HEK293 (cell line): ENCODE measurements around the gene TUBB3.

Experiments
- CTCF ChIA-PET: fragments of 350-600 bp; formaldehyde crosslinking; extraction: SDS; loops from one replicate; lab custom pipeline; 2021; ENCODE audit warnings: antibody characterized with exemption; lab: Yijun Ruan, JAX
- POLR2A ChIA-PET: fragments of 300-600 bp; formaldehyde crosslinking; extraction: SDS; loops from one replicate; lab custom pipeline; 2020; ENCODE audit warnings: antibody characterized with exemption, inconsistent platforms; lab: Yijun Ruan, JAX
- H3K27ac ChIP-seq: fragments of 200-500 bp; sonication (Bioruptor generic); 2 replicates; pipeline ENCODE4 v1.5.1; 2014; ENCODE audit warnings: low read depth, low read length, control low read depth, inconsistent platforms; ENCODE audit errors: extremely low read depth
- H3K36me3 ChIP-seq, 2 experiments: fragments of 200-500 bp in 1 of 2; sonication (Bioruptor generic) in 1 of 2; 1 replicate in 1 of 2; 2 replicates in 1 of 2; pipeline ENCODE4 v1.5.1; 2014 to 2017; ENCODE audit warnings: inconsistent platforms in 2 of 2, low read length in 2 of 2; ENCODE audit not compliant: control insufficient read depth in 2 of 2, insufficient read depth in 1 of 2
- H3K4me1 ChIP-seq: fragments of 200-500 bp; sonication (Bioruptor generic); 2 replicates; pipeline ENCODE4 v1.5.1; 2014; ENCODE audit warnings: mild to moderate bottlenecking, low read length, inconsistent platforms; ENCODE audit not compliant: control insufficient read depth, insufficient read depth
- H3K4me3 ChIP-seq: 2 replicates; pipeline ENCODE4 v1.5.1; 2011; ENCODE audit warnings: low read depth, mild to moderate bottlenecking, control low read depth, low read length, moderate library complexity
- H3K9me3 ChIP-seq: fragments of 200-500 bp; sonication (Bioruptor generic); 2 replicates; pipeline ENCODE4 v1.5.1; 2014; ENCODE audit warnings: low read depth, low read length, inconsistent platforms; ENCODE audit not compliant: control insufficient read depth, insufficient read depth
- MYNN ChIP-seq: fragments of 450-650 bp; formaldehyde crosslinking; IDR thresholded peaks from 2 replicates; pipeline ENCODE4 v1.5.1; 2016; ENCODE audit warnings: missing biosample characterization, missing genetic modification characterization, borderline replicate concordance
- OSR2 ChIP-seq: fragments of 450-650 bp; formaldehyde crosslinking; IDR thresholded peaks from 2 replicates; pipeline ENCODE4 v1.5.1; 2016; ENCODE audit warnings: missing biosample characterization, missing genetic modification characterization
- SP3 ChIP-seq: fragments of 450-650 bp; formaldehyde crosslinking; IDR thresholded peaks from 2 replicates; pipeline ENCODE4 v1.5.1; 2016; ENCODE audit warnings: missing biosample characterization, missing genetic modification characterization
- ZNF121 ChIP-seq: fragments of 450-650 bp; formaldehyde crosslinking; IDR thresholded peaks from 2 replicates; pipeline ENCODE4 v1.5.1; 2016; ENCODE audit warnings: missing biosample characterization, missing genetic modification characterization
- ZNF2 ChIP-seq: fragments of 450-650 bp; formaldehyde crosslinking; IDR thresholded peaks from 2 replicates; pipeline ENCODE4 v1.5.1; 2016; ENCODE audit warnings: missing biosample characterization, missing genetic modification characterization
- ZNF23 ChIP-seq: fragments of 450-650 bp; formaldehyde crosslinking; IDR thresholded peaks from 2 replicates; pipeline ENCODE4 v1.5.1; 2016; ENCODE audit warnings: missing biosample characterization, missing genetic modification characterization, borderline replicate concordance
- ZNF292 ChIP-seq: fragments of 450-650 bp; formaldehyde crosslinking; IDR thresholded peaks from 2 replicates; pipeline ENCODE4 v1.5.1; 2016; ENCODE audit warnings: low read depth, missing biosample characterization, missing genetic modification characterization, borderline replicate concordance
- ZNF548 ChIP-seq: fragments of 450-650 bp; formaldehyde crosslinking; IDR thresholded peaks from 2 replicates; pipeline ENCODE4 v1.5.1; 2016; ENCODE audit warnings: missing biosample characterization, missing genetic modification characterization
- ZNF549 ChIP-seq: fragments of 450-650 bp; IDR thresholded peaks from 2 replicates; pipeline ENCODE4 v1.5.1; 2018; ENCODE audit warnings: missing biosample characterization, missing genetic modification characterization, mild to moderate bottlenecking, inconsistent platforms, moderate library complexity
- ZNF623 ChIP-seq: fragments of 450-650 bp; formaldehyde crosslinking; IDR thresholded peaks from 2 replicates; pipeline ENCODE4 v1.5.1; 2016; ENCODE audit warnings: missing biosample characterization, missing genetic modification characterization
- ZNF654 ChIP-seq: fragments of 450-650 bp; formaldehyde crosslinking; IDR thresholded peaks from 2 replicates; pipeline ENCODE4 v1.5.1; 2016; ENCODE audit warnings: low read depth, missing biosample characterization, missing genetic modification characterization
- ZNF777 ChIP-seq: fragments of 450-650 bp; formaldehyde crosslinking; IDR thresholded peaks from 2 replicates; pipeline ENCODE4 v1.5.1; 2017; ENCODE audit warnings: missing biosample characterization, missing genetic modification characterization, borderline replicate concordance
- ZNF843 ChIP-seq: fragments of 450-650 bp; formaldehyde crosslinking; IDR thresholded peaks from 2 replicates; pipeline ENCODE4 v1.5.1; 2016; ENCODE audit warnings: missing biosample characterization, missing genetic modification characterization
- ZSCAN16 ChIP-seq: fragments of 450-650 bp; formaldehyde crosslinking; IDR thresholded peaks from 2 replicates; pipeline ENCODE4 v1.5.1; 2016; ENCODE audit warnings: missing biosample characterization, missing genetic modification characterization
- ZSCAN30 ChIP-seq: fragments of 450-650 bp; IDR thresholded peaks from 2 replicates; pipeline ENCODE4 v1.5.1; 2018; ENCODE audit warnings: missing biosample characterization, mild to moderate bottlenecking, missing genetic modification characterization, moderate library complexity
- TF ChIP-seq, protein P1 (sequence below): fragments of 450-650 bp; formaldehyde crosslinking; conservative IDR thresholded peaks from 2 replicates; pipeline ENCODE4 v1.5.1; 2016; ENCODE audit warnings: low read depth, missing biosample characterization, missing genetic modification characterization
- TF ChIP-seq, protein P2 (sequence below): IDR thresholded peaks from 2 replicates; pipeline ENCODE4 v1.6.1; 2011; ENCODE audit warnings: mild to moderate bottlenecking, low read depth, low read length, borderline replicate concordance
- TF ChIP-seq, protein P3 (sequence below): fragments of 450-650 bp; formaldehyde crosslinking; IDR thresholded peaks from 2 replicates; pipeline ENCODE4 v1.5.1; 2016; ENCODE audit warnings: missing biosample characterization, missing genetic modification characterization, borderline replicate concordance
- TF ChIP-seq, protein P4 (sequence below): fragments of 450-650 bp; formaldehyde crosslinking; IDR thresholded peaks from 2 replicates; pipeline ENCODE4; 2016; ENCODE audit warnings: missing biosample characterization, missing genetic modification characterization
- TF ChIP-seq, protein P5 (sequence below): fragments of 450-650 bp; formaldehyde crosslinking; IDR thresholded peaks from 2 replicates; pipeline ENCODE4 v1.5.1; 2016; ENCODE audit warnings: missing biosample characterization, missing genetic modification characterization
- TF ChIP-seq, protein P6 (sequence below): fragments of 450-650 bp; formaldehyde crosslinking; IDR thresholded peaks from 2 replicates; pipeline ENCODE4 v1.5.1; 2016; ENCODE audit warnings: missing biosample characterization, missing genetic modification characterization

Gene TUBB3

DNA sequence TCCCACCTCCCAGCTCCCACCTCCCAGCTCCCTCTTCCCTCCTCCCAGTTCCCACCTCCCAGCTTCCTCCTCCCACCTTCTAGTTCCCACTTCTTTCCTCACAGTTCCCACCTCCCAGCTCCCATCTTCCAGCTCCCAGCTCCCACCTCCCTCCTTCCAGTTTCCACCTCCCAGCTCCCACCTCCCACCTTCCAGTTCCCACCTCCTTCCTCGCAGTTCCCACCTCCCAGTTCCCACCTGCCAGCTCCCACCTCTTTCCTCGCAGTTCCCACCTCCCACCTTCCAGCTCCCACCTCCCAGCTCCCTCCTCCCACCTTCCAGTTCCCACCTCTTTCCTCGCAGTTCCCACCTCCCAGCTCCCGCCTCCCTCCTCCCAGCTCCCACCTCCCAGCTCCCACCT is 14.9 kb upstream of the TUBB3 start (continued):
- TF ChIP-seq, protein P1, sequence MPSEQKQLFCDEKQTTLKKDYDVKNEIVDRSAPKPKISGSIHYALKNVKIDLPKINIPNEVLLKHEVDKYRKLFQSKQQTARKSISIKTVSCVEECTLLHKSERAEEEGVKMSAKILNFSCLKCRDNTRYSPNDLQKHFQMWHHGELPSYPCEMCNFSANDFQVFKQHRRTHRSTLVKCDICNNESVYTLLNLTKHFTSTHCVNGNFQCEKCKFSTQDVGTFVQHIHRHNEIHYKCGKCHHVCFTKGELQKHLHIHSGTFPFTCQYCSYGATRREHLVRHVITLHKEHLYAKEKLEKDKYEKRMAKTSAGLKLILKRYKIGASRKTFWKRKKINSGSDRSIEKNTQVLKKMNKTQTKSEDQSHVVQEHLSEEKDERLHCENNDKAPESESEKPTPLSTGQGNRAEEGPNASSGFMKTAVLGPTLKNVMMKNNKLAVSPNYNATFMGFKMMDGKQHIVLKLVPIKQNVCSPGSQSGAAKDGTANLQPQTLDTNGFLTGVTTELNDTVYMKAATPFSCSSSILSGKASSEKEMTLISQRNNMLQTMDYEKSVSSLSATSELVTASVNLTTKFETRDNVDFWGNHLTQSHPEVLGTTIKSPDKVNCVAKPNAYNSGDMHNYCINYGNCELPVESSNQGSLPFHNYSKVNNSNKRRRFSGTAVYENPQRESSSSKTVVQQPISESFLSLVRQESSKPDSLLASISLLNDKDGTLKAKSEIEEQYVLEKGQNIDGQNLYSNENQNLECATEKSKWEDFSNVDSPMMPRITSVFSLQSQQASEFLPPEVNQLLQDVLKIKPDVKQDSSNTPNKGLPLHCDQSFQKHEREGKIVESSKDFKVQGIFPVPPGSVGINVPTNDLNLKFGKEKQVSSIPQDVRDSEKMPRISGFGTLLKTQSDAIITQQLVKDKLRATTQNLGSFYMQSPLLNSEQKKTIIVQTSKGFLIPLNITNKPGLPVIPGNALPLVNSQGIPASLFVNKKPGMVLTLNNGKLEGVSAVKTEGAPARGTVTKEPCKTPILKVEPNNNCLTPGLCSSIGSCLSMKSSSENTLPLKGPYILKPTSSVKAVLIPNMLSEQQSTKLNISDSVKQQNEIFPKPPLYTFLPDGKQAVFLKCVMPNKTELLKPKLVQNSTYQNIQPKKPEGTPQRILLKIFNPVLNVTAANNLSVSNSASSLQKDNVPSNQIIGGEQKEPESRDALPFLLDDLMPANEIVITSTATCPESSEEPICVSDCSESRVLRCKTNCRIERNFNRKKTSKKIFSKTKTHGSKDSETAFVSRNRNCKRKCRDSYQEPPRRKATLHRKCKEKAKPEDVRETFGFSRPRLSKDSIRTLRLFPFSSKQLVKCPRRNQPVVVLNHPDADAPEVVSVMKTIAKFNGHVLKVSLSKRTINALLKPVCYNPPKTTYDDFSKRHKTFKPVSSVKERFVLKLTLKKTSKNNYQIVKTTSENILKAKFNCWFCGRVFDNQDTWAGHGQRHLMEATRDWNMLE (tag by site-specific recombination): no peak
- TF ChIP-seq, all 188 proteins: peak for 2

DNA sequence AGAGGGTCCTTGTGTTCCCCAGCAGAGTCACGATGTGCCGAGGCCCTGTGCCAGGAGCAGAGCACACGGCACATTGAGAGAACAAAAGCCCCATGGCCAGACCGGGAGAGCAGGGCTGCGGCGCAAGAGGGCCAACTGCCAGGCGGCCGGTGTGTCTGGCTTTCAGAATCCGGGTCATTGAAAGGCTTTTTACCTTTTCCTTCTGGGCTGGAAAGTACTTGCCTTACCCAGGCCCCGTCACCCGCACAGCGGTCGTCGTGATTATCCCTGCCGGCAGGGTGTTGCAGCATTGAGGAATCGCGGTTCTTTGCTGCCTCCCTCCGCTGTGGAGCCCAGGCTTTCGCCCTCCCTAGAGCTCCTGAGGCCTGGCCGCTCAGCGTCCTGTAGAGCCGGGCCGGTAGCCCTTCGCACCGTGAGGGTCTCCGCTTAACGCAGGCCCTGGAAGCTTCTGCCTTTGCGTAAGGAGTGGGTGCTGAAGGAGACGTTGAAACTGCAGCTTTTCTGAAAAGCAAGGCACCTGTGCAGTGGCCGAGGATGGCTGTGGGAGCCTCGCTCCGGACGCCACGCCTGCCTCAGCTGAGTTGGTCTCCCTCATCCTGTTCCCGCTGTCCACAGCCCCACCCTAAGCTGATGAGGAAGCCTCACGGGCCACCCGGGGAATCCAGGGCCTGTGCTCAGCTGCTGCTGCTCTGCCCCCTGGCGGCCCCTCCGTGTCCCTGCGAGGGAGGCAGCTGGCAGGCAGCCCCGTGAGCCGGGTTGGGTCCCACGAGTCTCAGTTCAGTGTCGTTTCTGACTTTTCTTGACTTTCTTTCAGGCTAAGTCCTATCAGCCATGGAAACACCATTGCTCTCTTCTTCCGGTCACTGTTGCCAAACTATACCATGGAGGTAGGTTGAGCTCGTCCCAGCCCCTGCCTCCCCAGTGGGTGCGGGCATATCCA is 13.1 kb upstream of the TUBB3 start:
- Histone ChIP-seq H3K36me3 (peaks cover 8 to 52% of the 10 kb centered on the region in 2 experiments; a peak in 2 of 3 replicates), H3K4me3 (no peak overlapping the region), H3K9me3 (no peaks in the 10 kb centered on the region), H3K4me1 (no peaks in the 10 kb centered on the region), H3K27ac (no peak overlapping the region)
- POLR2A ChIA-PET: interaction anchor here (0.8 to 2.1 kb wide), 5 partner anchors 10 to 37 kb away, joined by 3 to 15 read pairs (median 5); partner anchors contain the start of genes TCF25 and TUBB3
- CTCF ChIA-PET: interaction anchor here (0.6 to 3.1 kb wide), 27 partner anchors 9 to 211 kb away, joined by 3 to 20 read pairs (median 5); partner anchors contain the start of genes DBNDD1, MC1R and TUBB3
- no peak for TF ChIP-seq ZNF623
- TF ChIP-seq, protein P2, sequence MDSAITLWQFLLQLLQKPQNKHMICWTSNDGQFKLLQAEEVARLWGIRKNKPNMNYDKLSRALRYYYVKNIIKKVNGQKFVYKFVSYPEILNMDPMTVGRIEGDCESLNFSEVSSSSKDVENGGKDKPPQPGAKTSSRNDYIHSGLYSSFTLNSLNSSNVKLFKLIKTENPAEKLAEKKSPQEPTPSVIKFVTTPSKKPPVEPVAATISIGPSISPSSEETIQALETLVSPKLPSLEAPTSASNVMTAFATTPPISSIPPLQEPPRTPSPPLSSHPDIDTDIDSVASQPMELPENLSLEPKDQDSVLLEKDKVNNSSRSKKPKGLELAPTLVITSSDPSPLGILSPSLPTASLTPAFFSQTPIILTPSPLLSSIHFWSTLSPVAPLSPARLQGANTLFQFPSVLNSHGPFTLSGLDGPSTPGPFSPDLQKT: no peak
- TF ChIP-seq OSR2: peak; percentile 65
- no peak for TF ChIP-seq SP3
- TF ChIP-seq ZNF292 (tag by site-specific recombination): no peak
- no peak for TF ChIP-seq ZNF121 (tag by site-specific recombination)
- 0 out of 2 replicates have a peak, but pooled peaks have one; percentile 41 for TF ChIP-seq ZSCAN30 (tag by site-specific recombination)
- no peak for TF ChIP-seq ZNF549
- TF ChIP-seq ZNF2 (tag by site-specific recombination): peak; percentile 75
- no peak for TF ChIP-seq ZNF23 (tag by site-specific recombination)
- TF ChIP-seq, protein P3, sequence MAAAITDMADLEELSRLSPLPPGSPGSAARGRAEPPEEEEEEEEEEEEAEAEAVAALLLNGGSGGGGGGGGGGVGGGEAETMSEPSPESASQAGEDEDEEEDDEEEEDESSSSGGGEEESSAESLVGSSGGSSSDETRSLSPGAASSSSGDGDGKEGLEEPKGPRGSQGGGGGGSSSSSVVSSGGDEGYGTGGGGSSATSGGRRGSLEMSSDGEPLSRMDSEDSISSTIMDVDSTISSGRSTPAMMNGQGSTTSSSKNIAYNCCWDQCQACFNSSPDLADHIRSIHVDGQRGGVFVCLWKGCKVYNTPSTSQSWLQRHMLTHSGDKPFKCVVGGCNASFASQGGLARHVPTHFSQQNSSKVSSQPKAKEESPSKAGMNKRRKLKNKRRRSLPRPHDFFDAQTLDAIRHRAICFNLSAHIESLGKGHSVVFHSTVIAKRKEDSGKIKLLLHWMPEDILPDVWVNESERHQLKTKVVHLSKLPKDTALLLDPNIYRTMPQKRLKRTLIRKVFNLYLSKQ (tag by site-specific recombination): no peak
- TF ChIP-seq ZNF843 (tag by site-specific recombination): no peak
- no peak for TF ChIP-seq ZSCAN16 (tag by site-specific recombination)
- TF ChIP-seq, protein P4, sequence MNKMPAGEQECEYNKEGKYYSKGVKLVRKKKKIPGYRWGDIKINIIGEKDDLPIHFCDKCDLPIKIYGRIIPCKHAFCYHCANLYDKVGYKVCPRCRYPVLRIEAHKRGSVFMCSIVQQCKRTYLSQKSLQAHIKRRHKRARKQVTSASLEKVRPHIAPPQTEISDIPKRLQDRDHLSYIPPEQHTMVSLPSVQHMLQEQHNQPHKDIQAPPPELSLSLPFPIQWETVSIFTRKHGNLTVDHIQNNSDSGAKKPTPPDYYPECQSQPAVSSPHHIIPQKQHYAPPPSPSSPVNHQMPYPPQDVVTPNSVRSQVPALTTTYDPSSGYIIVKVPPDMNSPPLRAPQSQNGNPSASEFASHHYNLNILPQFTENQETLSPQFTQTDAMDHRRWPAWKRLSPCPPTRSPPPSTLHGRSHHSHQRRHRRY (tag by site-specific recombination): no peak
- no peak for TF ChIP-seq MYNN (tag by site-specific recombination)
- TF ChIP-seq, protein P5, sequence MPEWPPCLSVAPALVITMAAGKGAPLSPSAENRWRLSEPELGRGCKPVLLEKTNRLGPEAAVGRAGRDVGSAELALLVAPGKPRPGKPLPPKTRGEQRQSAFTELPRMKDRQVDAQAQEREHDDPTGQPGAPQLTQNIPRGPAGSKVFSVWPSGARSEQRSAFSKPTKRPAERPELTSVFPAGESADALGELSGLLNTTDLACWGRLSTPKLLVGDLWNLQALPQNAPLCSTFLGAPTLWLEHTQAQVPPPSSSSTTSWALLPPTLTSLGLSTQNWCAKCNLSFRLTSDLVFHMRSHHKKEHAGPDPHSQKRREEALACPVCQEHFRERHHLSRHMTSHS (tag by site-specific recombination): no peak
- no peak for TF ChIP-seq ZNF777 (tag by site-specific recombination)
- TF ChIP-seq ZNF654 (tag by site-specific recombination): peak; percentile 21
- TF ChIP-seq ZNF548 (tag by site-specific recombination): no peak
- TF ChIP-seq, protein P6, sequence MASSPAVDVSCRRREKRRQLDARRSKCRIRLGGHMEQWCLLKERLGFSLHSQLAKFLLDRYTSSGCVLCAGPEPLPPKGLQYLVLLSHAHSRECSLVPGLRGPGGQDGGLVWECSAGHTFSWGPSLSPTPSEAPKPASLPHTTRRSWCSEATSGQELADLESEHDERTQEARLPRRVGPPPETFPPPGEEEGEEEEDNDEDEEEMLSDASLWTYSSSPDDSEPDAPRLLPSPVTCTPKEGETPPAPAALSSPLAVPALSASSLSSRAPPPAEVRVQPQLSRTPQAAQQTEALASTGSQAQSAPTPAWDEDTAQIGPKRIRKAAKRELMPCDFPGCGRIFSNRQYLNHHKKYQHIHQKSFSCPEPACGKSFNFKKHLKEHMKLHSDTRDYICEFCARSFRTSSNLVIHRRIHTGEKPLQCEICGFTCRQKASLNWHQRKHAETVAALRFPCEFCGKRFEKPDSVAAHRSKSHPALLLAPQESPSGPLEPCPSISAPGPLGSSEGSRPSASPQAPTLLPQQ (tag by site-specific recombination): peak; percentile 75
